ENCODE data around the gene SCUBE1.
"Not testable (repeated sequence)": the region's sequence is repeated elsewhere in the genome, so short reads cannot be mapped to it uniquely, and the experiment has no call there.

SCUBE1 gene

DNA sequence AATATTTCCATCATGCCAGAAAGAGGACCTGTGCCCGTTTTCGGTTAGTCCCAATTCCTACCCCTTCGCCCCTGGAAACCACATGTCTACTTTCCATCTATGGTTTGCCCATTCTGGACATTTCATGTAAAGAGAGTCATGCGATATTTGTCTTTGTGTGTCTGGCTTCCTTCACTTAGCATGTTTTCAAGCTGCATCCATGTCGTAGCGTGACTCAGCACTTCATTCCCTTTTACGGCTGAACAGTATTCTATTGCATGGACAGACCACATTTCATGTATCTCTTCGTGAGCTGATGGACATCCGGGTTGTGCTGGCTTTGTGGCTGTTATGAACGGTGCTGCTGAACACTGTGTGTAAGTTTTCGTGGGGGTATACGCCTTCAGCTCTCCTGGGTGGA lies 43.4 kb downstream of the SCUBE1 start:
- DNase-seq: no peak

DNA sequence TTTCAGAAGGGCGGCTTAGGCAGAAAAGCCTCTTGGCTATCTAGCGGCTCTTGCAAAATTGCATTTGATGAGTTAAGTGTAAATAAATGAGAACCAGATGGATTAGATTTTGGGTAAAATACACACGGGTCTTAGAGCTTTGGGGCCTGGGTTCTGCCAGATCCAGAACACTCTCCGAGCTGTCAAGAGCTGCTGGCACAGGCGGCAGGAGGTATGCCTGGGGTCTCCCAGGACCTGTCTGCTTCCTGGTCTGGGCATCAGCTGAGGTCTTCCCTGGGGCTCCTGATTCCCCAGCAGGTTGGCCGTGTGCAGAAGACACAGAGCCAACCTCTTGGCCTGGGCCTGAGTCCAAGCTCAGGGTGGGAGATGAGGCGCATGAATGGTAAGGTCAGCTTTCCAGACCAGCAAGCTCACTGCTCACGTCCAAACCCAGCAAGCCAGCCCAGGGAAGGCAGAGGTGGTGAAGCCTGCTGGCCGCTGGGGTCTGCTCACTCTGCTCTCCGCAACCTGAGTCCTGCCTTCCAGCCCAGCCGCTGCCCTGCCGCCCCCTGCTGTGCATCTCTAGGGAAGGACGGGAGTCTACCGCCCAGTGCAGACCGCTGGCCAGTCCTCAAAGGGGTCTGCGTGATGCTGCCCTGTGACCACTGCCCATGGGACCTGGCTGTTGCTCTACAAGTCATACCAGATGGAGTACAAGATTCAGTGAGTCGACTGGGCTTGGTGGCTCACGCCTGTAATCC lies 44.9 kb downstream of the SCUBE1 start:
- DNase-seq: no peak

DNA sequence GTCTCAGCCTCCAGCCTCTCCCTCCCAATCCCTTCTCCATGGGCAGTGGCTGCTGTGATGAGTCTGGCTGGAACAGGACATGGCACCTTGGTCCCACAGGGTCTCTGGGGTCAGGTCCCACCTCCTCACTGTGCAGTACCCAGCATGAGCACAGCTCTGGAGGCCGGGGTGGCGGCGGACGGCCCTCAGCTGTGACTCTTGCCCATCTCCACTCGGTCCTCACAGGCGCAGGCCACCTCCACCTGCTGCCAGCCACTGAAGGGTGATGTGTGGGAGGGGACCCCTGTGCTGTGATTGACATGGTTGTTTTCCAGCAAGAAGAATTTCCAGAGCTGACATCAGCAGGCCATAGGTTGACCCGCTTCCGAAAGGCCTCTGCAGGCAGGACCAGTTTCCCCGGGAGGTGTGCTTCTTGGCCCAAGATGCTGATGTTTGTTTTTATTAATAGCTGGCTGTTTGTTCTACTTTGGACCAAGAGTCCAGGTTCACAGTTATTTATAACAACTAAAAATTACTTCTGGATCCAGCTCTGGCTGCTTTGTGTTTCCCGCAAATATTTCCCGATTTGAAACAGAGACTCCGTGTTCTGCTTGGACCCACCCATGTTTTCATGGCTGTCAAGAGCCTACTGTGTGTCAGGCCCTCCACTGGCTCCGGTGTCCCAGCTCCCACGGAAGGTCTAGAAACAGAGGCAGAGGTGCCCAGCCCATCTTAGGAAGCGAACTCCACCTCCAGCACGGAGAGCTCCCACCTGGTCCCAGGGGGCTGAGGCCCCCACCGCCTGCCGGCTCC lies 45.7 kb downstream of the SCUBE1 start:
- no peak for DNase-seq

DNA sequence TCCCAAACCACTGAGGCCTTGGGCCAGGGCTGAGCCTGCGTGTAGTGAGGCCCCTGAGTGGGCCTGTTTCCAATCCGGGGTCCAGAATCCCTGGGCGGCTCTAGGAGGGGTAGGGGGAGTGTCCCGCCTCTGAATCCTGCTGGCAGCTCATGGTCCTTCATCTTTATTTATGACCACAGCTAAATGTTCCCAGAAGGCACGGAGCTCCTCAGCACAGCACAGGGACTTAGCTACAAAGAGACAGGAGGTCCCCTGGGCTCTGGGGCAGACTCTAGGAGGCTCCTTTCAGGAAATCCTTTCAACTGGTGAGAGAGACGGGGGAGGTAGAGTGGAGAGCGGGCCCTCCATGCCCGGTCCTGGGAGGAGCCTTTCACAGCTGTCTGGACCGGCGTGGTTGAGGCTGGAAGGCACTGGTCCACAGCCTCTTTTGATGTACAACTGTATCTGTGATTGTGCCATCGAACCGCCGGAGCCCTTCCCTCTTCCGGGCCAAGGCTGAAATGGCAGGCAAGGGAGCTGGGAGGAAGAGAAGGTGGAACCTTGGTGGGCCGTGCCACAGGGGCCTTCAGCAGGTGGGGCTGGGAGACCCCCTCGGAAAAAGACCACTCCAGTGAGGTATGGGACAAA lies 46.8 kb downstream of the SCUBE1 start:
- no peak for DNase-seq

DNA sequence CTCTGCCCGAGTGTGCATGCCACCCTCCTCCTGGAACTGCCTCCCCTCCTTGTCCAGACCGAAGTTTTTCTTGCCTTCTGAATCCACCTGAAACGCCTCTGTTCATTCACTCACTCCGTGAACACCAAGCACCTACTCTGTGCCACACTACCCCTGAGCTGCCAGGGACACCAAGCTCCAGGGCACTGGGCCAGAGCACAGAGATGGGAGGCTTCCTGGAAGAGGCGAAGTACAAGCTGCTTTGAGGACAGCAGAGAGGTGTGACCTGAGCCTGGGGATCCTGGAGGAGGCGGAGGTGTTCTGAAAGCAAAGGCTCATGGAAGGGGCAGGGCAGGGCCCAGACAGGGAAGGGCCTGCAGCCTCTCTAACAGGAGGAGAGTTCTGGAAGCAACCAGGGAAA lies 47.5 kb downstream of the SCUBE1 start:
- no peak for DNase-seq

DNA sequence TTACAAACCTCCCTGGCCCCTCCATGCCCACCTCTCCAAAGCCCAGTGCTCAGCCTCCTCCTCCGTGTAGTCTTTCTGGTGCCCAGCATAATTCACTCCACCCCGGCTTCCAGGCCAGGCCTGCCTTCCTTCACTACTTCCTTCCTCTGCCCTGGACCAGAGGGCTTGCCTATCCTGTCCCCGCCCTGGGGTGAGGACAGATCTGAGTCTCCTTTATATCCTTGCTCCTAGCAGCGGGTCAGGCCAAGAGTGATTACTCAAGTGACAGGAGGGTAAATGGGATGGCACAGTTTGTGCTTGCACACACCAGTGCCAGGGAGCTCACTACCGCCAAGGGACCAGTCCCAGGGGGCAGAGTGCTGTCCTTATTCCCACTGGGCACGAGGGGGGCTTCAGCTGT lies 48.0 kb downstream of the SCUBE1 start:
- DNase-seq: no peak

DNA sequence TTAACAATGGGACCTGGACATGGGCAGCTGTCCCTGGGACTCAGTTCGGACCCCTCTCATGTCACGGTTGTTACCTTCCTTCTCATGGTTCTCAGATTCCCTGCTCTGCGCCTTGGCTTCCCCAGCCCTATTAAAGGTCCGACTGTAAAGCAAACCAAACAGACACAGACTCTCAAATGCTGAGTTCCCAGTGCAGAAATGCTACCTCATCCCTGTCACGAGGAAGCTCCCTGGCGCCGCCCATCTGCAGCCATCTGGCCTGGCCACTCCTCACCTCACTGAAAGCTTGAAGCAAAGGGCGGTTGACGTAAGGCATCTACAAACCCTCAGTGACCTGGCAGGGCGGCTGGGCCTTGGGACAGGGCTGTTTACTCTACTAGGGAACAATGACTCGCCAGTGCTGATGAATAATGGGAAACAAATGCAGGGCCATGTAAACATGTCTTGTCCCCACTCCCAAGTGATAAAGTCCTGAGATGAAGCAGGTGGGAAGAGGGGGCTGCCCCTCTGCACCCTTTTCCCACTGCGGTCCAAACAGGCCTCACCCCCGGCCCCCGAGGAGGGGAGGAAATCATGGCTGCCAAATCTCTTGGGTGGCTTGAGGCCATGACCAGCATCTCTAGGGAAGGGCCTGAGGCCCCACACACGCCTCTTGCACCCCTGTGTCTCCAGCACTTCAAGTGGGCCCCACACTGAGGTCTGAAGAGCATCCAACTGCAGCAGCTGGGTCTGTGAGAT lies 49.3 kb downstream of the SCUBE1 start:
- DNase-seq: no peak

DNA sequence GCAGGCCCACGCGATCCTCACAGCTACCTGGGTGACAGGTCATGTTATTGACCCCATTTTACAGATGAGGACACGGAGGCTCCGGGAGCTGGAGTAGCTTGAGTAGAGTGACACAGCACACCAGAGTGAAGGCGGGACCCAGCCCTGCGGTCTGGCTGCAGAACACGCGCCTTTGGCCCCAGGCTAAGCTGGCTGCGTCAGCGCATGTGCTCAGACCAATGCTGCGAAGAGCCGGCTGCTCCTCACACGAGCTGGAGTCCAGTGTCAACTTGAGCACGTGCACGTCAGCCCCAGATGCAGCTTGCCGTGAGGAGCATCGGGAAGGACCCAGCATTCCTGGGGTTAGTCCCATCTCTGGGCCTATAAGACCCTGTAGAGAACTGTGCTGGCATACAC lies 49.9 kb downstream of the SCUBE1 start:
- no peak for DNase-seq

DNA sequence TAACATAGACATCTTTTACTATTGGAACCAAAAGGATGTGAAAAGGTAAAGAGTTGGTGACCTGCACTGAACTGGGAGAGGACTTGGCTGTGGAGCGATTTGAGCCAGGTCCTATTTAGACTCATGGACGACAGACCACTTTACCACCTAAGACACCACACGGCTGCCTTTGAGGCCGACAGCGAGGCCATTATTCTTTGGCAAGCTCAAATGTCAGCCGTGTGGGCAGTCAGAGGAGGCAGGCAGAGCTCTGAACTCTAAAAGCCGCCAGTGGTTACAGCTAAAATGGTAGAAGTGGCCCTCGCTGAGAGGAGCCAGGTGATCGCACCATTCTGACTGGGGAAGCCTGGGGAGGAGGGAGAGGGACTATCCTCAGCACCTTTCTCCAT lies 50.5 kb downstream of the SCUBE1 start:
- no peak for DNase-seq

DNA sequence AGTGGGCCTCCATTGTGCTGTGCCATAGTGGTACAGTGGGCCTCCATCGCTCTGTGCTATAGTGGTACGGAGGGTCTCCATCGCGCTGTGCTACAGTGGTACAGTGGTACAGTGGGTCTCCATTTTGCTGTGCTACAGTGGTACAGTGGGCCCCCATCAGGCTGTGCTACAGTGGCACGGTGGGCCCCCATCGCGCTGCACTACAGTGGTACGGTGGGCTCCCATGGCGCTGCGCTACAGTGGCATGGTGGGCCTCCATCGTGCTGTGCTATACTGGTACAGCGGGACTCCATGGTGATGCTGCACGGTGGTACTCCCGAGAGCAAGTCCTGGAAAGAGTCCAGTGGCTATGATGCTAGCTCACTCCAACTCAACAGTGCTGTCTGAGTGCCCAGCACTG lies 51.8 kb downstream of the SCUBE1 start:
- DNase-seq: no peak

DNA sequence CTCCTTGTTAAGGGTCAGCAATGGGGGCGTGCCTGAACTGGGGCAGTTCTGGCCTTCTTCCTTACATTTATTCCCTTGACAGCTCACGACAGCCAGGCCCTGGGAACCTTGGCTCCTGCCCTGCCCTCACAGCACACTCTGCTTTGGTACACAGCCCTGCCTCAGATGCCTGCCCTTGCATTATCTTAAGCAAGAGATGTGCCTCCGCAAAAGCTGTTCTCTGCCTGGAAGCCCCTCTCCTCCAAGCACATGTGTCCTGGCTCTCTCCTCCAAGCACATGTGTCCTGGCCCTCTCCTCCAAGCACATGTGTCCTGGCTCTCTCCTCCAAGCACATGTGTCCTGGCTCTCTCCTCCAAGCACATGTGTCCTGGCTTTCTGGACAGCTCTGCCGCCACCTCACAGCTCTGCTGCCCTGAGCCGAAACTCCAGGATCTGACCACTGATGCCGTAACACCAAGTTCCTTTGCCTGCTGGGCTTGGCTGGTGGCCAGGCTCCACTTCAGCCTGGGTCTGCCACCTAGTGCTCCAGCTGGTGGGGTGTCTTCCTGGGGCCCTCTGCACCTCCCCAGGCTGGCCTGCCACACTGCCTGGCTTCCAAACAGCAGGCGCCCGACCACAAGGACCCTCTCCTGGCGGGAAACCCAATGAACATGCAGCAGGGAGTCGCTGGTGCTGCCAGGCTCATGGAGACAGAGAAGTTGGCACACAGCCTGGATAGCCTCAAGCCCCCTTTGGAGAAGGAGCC lies 53.0 kb downstream of the SCUBE1 start:
- DNase-seq: no peak

DNA sequence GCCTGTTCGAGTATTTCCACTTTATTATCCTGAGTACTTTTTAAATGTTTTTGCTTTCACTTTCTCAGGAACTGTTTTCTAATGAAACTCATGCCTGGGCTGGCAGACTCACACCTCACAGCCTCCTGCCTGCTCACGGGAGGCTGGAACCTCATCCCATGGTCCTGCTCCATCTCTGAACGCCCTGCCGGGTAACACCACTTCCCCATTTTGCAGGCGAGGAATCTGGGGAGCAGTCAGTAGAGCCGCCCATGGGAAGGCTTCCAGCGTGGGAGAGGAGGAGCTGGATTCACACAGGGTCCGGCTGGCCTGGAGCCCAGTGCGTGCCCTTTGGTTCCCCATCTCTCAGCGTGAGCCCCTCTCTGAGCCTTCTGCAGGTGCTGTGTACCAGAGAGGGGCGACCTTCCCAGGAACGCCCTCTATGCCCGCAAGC lies 53.6 kb downstream of the SCUBE1 start:
- no peak for DNase-seq

DNA sequence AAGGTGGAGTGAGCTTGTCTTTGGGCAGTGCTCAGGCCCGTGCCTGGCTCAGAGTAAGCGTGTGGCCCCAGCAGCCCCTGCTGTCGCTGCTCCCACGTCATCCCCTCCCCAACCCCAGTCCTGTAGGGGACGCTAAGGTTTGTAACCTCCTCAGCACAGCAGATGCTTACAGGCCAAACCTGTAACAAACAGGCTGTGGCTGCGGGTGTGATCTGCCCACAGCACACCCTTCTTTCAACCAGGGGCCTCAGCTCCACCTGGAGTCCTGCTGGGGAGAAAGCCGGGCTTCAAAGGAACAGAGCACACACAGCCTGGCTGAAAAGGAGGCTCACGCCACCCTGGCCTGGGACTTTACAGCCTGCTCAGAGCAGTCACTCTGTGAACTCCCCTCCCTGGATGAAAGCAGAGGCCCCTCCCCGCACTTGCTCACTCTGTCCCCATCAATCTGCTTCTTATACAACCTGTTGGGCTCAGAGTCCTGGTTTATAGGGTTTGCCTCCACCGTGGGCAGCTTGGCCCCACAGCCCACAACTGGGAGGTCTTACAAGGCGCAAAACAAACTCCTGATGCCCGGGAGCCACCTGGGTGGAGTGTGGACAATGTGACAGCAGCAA lies 54.3 kb downstream of the SCUBE1 start:
- DNase-seq: no peak

DNA sequence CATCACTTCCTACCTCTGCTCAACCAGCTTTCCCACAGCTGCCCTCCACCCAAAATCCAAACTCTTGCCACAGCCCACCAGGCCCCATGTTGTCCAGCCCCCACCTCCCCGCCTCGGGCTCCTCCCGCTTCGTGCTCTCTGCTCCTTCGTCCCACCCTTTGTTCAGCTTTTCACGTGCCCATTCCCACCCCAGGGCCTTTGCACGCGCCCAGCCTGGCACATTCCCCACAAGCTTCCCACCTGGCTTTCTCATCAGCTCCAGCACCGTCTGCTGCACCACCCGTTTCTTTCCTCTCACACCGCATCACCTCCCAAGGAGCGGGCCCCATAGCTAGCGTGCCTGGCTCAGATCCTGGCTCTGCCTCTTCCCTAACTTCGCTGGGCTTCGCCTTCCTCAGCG lies 54.8 kb downstream of the SCUBE1 start:
- no peak for DNase-seq

DNA sequence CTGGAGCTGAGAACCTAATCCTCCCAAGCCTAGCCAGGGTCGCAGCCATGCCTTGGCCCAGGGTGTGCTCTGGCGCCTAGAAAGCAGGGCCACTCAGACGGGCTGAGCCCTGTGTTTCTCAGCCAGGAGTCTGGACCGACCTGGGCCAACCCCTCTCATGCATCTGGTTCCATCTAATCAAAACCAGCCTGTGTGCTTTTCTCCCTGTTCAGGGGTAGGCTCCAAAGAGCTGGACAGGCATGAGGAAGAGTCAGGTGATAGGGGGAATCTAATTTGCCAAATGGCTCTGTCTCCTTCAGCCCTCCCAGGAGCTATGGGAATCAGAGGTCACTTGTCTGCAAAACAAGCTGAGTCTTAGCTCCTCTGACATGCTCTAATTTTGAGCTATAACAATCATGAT lies 55.7 kb downstream of the SCUBE1 start:
- DNase-seq: no peak

DNA sequence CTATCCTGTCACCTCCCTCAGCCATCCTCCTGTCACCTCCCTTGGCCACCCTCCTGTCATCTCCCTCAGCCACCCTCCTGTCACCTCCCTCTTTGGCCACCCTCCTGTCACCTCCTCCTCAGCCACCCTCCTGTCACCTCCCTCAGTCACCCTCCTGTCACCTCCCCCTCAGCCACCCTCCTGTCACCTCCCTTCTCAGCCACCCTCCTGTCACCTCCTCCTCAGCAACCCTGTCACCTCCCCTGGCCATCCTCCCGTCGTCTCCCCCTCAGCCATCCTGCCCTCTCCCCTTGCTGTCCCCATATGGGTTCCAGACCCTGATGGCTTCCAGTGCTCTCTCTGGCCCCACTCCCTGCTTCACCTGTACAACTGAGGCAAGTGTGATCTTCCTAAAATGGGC lies 61.8 kb downstream of the SCUBE1 start:
- no peak for DNase-seq

DNA sequence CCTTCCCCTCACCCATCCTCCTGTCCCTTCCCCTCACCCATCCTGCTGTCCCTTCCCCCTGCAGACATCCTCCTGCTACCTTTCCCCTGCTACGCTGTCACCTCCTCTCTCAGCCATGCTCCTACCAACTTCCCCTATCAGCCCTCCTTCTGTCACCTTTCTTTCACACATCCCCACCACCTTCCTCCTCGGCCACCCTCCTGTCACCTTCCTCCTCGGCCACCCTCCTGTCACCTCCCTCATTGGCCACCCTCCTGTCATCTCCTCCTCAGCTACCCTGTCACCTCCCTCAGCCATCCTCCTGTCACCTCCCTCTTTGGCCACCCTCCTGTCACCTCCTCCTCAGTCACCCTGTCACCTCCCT lies 62.7 kb downstream of the SCUBE1 start:
- DNase-seq: not testable (repeated sequence)

DNA sequence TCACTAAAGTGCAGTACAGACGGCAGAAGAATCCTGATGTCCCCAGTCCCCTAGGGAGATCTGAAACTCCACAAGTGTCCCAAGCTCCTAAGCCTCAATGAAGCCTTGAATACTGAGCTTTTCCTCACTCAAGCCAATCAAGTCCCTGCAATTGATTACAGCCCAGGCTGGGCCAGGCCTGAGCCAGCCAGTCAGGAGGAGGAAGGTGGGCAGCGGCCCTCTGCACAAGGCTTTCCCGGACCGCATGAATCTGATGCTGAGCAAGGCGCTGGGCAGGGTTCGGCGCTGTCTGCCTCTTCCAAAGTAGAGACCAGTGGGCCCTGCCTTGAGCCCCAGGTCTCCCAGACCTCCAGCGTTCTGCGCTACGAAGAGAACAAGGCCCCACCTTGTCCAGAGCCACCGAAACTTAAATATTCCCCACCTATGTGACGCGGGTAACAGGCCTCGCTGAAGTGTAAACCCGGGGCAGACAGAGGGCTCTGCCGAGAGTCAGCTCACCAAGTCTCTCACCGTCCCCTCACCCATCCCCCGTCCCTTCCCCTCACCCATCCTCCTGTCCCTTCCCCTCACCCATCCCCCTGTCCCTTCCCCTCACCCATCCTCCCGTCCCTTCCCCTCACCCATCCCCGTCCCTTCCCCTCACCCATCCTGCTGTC lies 63.2 kb downstream of the SCUBE1 start:
- DNase-seq: no peak

DNA sequence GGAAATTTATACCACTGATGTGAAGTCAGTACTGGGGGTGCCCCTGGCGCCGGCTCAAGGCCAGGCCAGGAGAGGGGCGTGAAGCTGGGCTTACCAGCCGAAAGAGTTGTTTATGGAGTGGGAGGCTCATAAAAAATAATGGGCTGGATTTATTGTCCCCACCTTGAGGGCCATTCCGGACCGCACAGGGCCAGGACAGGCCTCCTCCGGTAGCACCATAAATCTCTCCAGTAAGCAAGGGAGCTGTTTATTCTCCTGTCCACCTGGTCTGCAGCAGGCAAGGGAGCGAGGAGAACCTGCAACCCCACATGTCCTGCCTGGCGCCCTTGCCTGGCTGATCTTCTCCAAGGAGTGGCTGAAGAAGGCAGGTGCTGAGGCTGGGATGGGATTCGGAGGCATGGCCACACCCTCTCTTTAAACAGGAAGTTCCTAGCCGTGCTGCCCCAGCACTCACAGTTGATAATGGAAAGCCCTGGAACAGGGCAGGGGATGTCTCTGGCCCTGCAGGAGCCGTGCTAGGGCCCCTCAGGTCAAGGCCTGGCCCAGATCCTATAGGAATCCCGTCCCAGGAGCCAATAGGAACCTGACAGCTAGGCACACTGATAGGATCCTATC lies 65.1 kb downstream of the SCUBE1 start:
- DNase-seq: no peak

DNA sequence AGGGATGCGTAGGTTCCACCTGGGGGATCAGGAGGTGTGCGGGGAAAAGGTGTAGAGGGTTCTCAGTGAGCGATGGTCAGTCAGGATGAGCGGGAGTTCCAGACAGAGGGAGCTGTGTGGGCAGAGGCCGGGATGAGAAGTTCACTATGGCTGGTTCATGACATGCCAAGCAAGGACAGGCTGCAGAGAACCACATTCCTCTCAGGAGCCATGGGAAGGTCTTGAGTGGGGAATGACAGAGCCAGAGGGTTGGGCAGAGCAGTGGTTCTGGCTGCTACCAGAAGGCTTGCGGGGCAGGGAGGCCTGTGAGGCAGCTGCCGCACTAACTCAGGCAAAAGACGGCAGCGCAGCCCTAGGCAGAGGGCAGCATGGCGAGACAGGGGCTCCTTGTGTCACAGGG lies 66.1 kb downstream of the SCUBE1 start:
- DNase-seq: no peak

DNA sequence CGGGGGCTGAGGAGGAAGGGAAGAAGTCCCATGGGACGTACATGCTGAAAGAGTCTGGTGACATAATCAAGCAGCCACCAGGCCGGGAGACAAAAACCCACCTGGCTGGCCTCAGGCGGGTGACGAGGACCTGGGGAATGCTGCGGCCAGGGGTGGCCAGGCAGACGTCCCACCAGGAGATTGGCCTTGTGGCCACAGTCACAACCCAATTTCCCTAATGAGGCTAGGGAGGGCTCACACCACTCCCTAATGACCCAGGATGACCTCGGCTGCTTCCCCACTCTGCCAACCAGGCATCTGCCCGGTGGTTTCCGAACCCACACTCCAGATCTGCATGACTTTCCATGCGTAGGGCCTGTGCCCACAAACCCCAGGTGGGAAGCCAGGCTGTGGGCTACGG lies 66.9 kb downstream of the SCUBE1 start:
- DNase-seq: no peak

Data from activated CD4-positive, alpha-beta T cell treated with anti-CD3 and anti-CD28 coated beads, Interleukin-2, Interleukin-6, amounts not matched to agents 100 ng/mL and 50 ng/mL, durations not matched to agents 16 hours and 8 hours (primary cell).